Left renal pelvis (tissue), 4 donors: ENCODE results near the gene MMP26. TPM values are rescaled to one million over a fixed set of nuclear protein-coding genes. Genes with fewer than 3 reads are reported as not detected.
"Not testable (repeated sequence)": the region's sequence is repeated elsewhere in the genome, so short reads cannot be mapped to it uniquely, and the experiment has no call there.

ENCODE experiments used
- DNase-seq, 4 donors: peaks; one replicate each; pipeline ENCODE4 v3.0.0-alpha.2; 2013; ENCODE audit warnings: low read depth in 4 of 4, low spot score in 3 of 4
- polyA plus RNA-seq, 4 donors: library from polyadenylated mRNA; unstranded; fragments of 120-200 nt; gene quantifications; one replicate each; pipeline ENCODE4 v1.2.1, GENCODE V29; 2013; ENCODE audit not compliant: insufficient read length in 4 of 4

MMP26 gene
- polyA plus RNA-seq, 4 donors, result 0.21 to 0.71 (median 0.30) TPM

- DNase-seq, result not testable (repeated sequence)
Measured at GRCh38 chr11:4722616-4723534, 18.3 kb downstream of the MMP26 start.

GRCh38 chr11:4727171-4727570, 22.6 kb downstream of the MMP26 start:
- no peak for DNase-seq

DNA sequence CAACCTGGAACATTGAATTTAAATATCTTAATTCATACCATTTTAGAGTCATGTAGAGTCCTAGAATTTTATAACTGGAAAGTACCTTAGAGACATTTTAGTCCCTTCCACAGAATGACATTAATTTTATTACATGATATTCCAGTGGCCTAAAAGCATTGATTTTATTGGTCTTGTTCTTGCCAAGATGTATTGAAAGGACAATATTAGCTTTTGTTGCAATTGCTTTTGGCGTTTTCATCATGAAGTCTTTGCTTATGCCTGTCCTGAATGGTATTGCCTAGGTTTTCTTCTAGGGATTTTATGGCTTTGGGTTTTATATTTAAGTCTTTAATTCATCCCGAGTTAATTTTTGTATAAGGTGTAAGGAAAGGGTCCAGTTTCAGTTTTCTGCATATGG, 36.2 kb downstream of the MMP26 start:
- no peak for DNase-seq

- DNase-seq, result no peak
Measured at GRCh38 chr11:4748438-4748837, 43.9 kb downstream of the MMP26 start.

- no peak for DNase-seq
Measured at GRCh38 chr11:4751201-4751600, 46.6 kb downstream of the MMP26 start.

Other genes with a start within 250 kb of the MMP26 start
- under 1 TPM; 0.09 to 0.18 (median 0.13) TPM for gene OR52K1, start 222.1 kb upstream of the MMP26 start, polyA plus RNA-seq
- not detected for gene OR52M1, start 159.6 kb upstream of the MMP26 start, polyA plus RNA-seq
- gene OR52I2, start 123.0 kb upstream of the MMP26 start, polyA plus RNA-seq, result not detected
- gene OR52I1, start 110.7 kb upstream of the MMP26 start, polyA plus RNA-seq, result under 1 TPM in 1 of 4 donors, not detected in 3; 0.08 TPM
- 10 to 100 TPM; 16.4 to 23.0 (median 20.5) TPM for gene TRIM68, start 96.6 kb upstream of the MMP26 start, polyA plus RNA-seq
- gene OR51D1, start 67.3 kb upstream of the MMP26 start, polyA plus RNA-seq, result not detected
- gene OR51E1, start 60.8 kb upstream of the MMP26 start, polyA plus RNA-seq, result 1 to 10 TPM; 1.8 to 3.1 (median 2.3) TPM
- under 1 TPM; 0.46 to 0.89 (median 0.67) TPM for gene OR51E2, start 6.9 kb upstream of the MMP26 start, polyA plus RNA-seq
- not detected for gene OR51F1, start 65.2 kb downstream of the MMP26 start, polyA plus RNA-seq
- gene OR52R1, start 99.6 kb downstream of the MMP26 start, polyA plus RNA-seq, result not detected
- gene OR51F2, start 116.5 kb downstream of the MMP26 start, polyA plus RNA-seq, result not detected
- gene OR51S1, start 144.4 kb downstream of the MMP26 start, polyA plus RNA-seq, result not detected
- gene OR51T1, start 177.1 kb downstream of the MMP26 start, polyA plus RNA-seq, result not detected
- not detected for gene OR51A7, start 199.0 kb downstream of the MMP26 start, polyA plus RNA-seq
- under 1 TPM in 1 of 4 donors, not detected in 3; 0.08 TPM for gene OR51G2, start 214.6 kb downstream of the MMP26 start, polyA plus RNA-seq
- not detected for gene OR51G1, start 219.6 kb downstream of the MMP26 start, polyA plus RNA-seq
- gene OR51A4, start 242.8 kb downstream of the MMP26 start, polyA plus RNA-seq, result under 1 TPM in 1 of 4 donors, not detected in 3; 0.05 TPM